ENCODE measurements around the gene EGR1.

Gene EGR1

GRCh38 chr5:138454121-138454520 is 11.2 kb upstream of the EGR1 start:
- TF ChIP-seq CTCF (IDR thresholded peaks at IDR 0.05; ENCODE audit: borderline replicate concordance, insufficient read depth, low read depth, low read length), result no peak
- no peak overlapping the region for H3K4me3 ChIP-seq (ENCODE audit: low read depth, low read length)

- no peak for TF ChIP-seq CTCF (IDR thresholded peaks at IDR 0.05; ENCODE audit: borderline replicate concordance, insufficient read depth, low read depth, low read length)
- H3K4me3 ChIP-seq (ENCODE audit: low read depth, low read length), result no peak overlapping the region
These were observed 9.9 kb upstream of the EGR1 start for GRCh38 chr5:138455232-138455930.

- TF ChIP-seq CTCF (IDR thresholded peaks at IDR 0.05; ENCODE audit: borderline replicate concordance, insufficient read depth, low read depth, low read length), result no peak
- H3K4me3 ChIP-seq (ENCODE audit: low read depth, low read length), result no peak overlapping the region
These were observed 7.6 kb upstream of the EGR1 start for GRCh38 chr5:138457531-138458275.

- H3K4me3 ChIP-seq (ENCODE audit: low read depth, low read length), result no peak overlapping the region
These were observed 6.9 kb upstream of the EGR1 start for GRCh38 chr5:138458384-138458783.

GRCh38 chr5:138458856-138459255 is 6.4 kb upstream of the EGR1 start:
- TF ChIP-seq CTCF (IDR thresholded peaks at IDR 0.05; ENCODE audit: borderline replicate concordance, insufficient read depth, low read depth, low read length), result no peak
- H3K4me3 ChIP-seq (ENCODE audit: low read depth, low read length), result no peak overlapping the region

More at GRCh38 chr5:138458384-138458783, 6.9 kb upstream of the EGR1 start:
- no peak for TF ChIP-seq CTCF (IDR thresholded peaks at IDR 0.05; ENCODE audit: borderline replicate concordance, insufficient read depth, low read depth, low read length)

GRCh38 chr5:138459311-138459933 is 5.9 kb upstream of the EGR1 start:
- no peak for TF ChIP-seq CTCF (IDR thresholded peaks at IDR 0.05; ENCODE audit: borderline replicate concordance, insufficient read depth, low read depth, low read length)
- H3K4me3 ChIP-seq (ENCODE audit: low read depth, low read length), result no peak overlapping the region
